Mononuclear cell (primary cell): ENCODE data around the gene NUDC. TPM values are rescaled to one million over a fixed set of nuclear protein-coding genes. Genes with fewer than 3 reads are reported as not detected.
"Not testable (repeated sequence)": the region's sequence is repeated elsewhere in the genome, so short reads cannot be mapped to it uniquely, and the experiment has no call there.

Source experiments
- H3K27me3 ChIP-seq: 2 replicates; pipeline ENCODE4 v1.6.0; 2011; ENCODE audit warnings: low read length, control low read depth; ENCODE audit not compliant: insufficient read depth
- H3K4me1 ChIP-seq: 2 replicates; pipeline ENCODE4 v1.5.1; 2011; ENCODE audit warnings: mild to moderate bottlenecking, low read length, control low read depth; ENCODE audit not compliant: insufficient read depth
- H3K4me3 ChIP-seq: 2 replicates; pipeline ENCODE4 v1.5.1; 2011; ENCODE audit warnings: mild to moderate bottlenecking, low read length, moderate library complexity
- H3K9me3 ChIP-seq: 2 replicates; pipeline ENCODE4 v1.5.1; 2011; ENCODE audit warnings: low read depth, mild to moderate bottlenecking, control low read depth, low read length
- total RNA-seq: library from RNA; depleted of rRNA; stranded (reverse); fragments of >200 nt; gene quantifications from one replicate; pipeline ENCODE4 v1.2.3, GENCODE V29; 2012

The NUDC gene
- total RNA-seq, 1 donor, result 8.8 TPM

- no peak overlapping the region for H3K4me3 ChIP-seq
- H3K27me3 ChIP-seq, result no peaks in the 10 kb centered on the region
- H3K4me1 ChIP-seq, result peaks cover 11% of the 10 kb centered on the region
- H3K9me3 ChIP-seq, result no peaks in the 10 kb centered on the region
Measured at GRCh38 chr1:26932531-26932930, 11.0 kb downstream of the NUDC start.

- no peaks in the 10 kb centered on the region for H3K27me3 ChIP-seq
- no peak overlapping the region for H3K4me3 ChIP-seq
Measured at GRCh38 chr1:26936823-26937222, 15.3 kb downstream of the NUDC start.

GRCh38 chr1:26938004-26938658 is 16.6 kb downstream of the NUDC start:
- H3K9me3 ChIP-seq, result no peaks in the 10 kb centered on the region
- no peaks in the 10 kb centered on the region for H3K27me3 ChIP-seq
- H3K4me3 ChIP-seq, result no peak overlapping the region
- no peaks in the 10 kb centered on the region for H3K4me1 ChIP-seq

More at GRCh38 chr1:26936823-26937222, 15.3 kb downstream of the NUDC start:
- Histone ChIP-seq H3K9me3 (no peaks in the 10 kb centered on the region), H3K4me1 (peaks cover 11% of the 10 kb centered on the region)

GRCh38 chr1:26938659-26939025 is 17.1 kb downstream of the NUDC start:
- H3K4me3 ChIP-seq, result no peak overlapping the region
- no peaks in the 10 kb centered on the region for H3K9me3 ChIP-seq
- no peaks in the 10 kb centered on the region for H3K27me3 ChIP-seq
- no peaks in the 10 kb centered on the region for H3K4me1 ChIP-seq

- Histone ChIP-seq H3K4me3 (no peak overlapping the region), H3K4me1 (no peaks in the 10 kb centered on the region), H3K27me3 (no peaks in the 10 kb centered on the region)
Measured at GRCh38 chr1:26941311-26941710, 19.8 kb downstream of the NUDC start.

GRCh38 chr1:26942656-26943055 is 21.1 kb downstream of the NUDC start:
- no peaks in the 10 kb centered on the region for H3K4me1 ChIP-seq
- H3K4me3 ChIP-seq, result no peak overlapping the region
- no peaks in the 10 kb centered on the region for H3K27me3 ChIP-seq
- H3K9me3 ChIP-seq, result no peaks in the 10 kb centered on the region

More at GRCh38 chr1:26941311-26941710, 19.8 kb downstream of the NUDC start:
- no peaks in the 10 kb centered on the region for H3K9me3 ChIP-seq

GRCh38 chr1:26945138-26945537 is 23.6 kb downstream of the NUDC start:
- Histone ChIP-seq H3K4me3 (no peak overlapping the region), H3K27me3 (no peaks in the 10 kb centered on the region), H3K9me3 (no peaks in the 10 kb centered on the region), H3K4me1 (no peaks in the 10 kb centered on the region)

- Histone ChIP-seq H3K4me1 (no peaks in the 10 kb centered on the region), H3K27me3 (no peaks in the 10 kb centered on the region), H3K9me3 (no peaks in the 10 kb centered on the region), H3K4me3 (no peak overlapping the region)
Measured at GRCh38 chr1:26945728-26946127, 24.2 kb downstream of the NUDC start.

- Histone ChIP-seq H3K4me3 (no peak overlapping the region), H3K9me3 (no peaks in the 10 kb centered on the region), H3K4me1 (no peaks in the 10 kb centered on the region), H3K27me3 (no peaks in the 10 kb centered on the region)
Measured at GRCh38 chr1:26946270-26946669, 24.7 kb downstream of the NUDC start.

GRCh38 chr1:26948725-26949057 is 27.1 kb downstream of the NUDC start:
- not testable (repeated sequence) for H3K9me3 ChIP-seq, H3K4me3 ChIP-seq, H3K27me3 ChIP-seq, H3K4me1 ChIP-seq

GRCh38 chr1:26949266-26949925 is 27.9 kb downstream of the NUDC start:
- no peak overlapping the region for H3K4me3 ChIP-seq
- no peaks in the 10 kb centered on the region for H3K4me1 ChIP-seq
- no peaks in the 10 kb centered on the region for H3K9me3 ChIP-seq
- no peaks in the 10 kb centered on the region for H3K27me3 ChIP-seq

GRCh38 chr1:26949926-26950319 is 28.4 kb downstream of the NUDC start:
- Histone ChIP-seq H3K4me3 (no peak overlapping the region), H3K27me3 (no peaks in the 10 kb centered on the region), H3K4me1 (no peaks in the 10 kb centered on the region), H3K9me3 (no peaks in the 10 kb centered on the region)

- Histone ChIP-seq H3K27me3 (no peaks in the 10 kb centered on the region), H3K4me3 (no peak overlapping the region), H3K4me1 (no peaks in the 10 kb centered on the region), H3K9me3 (no peaks in the 10 kb centered on the region)
Measured at GRCh38 chr1:26950602-26951001, 29.1 kb downstream of the NUDC start.

- no peaks in the 10 kb centered on the region for H3K9me3 ChIP-seq
- no peaks in the 10 kb centered on the region for H3K4me1 ChIP-seq
- H3K4me3 ChIP-seq, result no peak overlapping the region
- no peaks in the 10 kb centered on the region for H3K27me3 ChIP-seq
Measured at GRCh38 chr1:26951216-26951615, 29.7 kb downstream of the NUDC start.

- Histone ChIP-seq H3K4me3 (no peak overlapping the region), H3K4me1 (no peaks in the 10 kb centered on the region), H3K27me3 (no peaks in the 10 kb centered on the region), H3K9me3 (no peaks in the 10 kb centered on the region)
Measured at GRCh38 chr1:26951821-26952497, 30.4 kb downstream of the NUDC start.

- H3K4me1 ChIP-seq, result no peaks in the 10 kb centered on the region
Measured at GRCh38 chr1:26953374-26953773, 31.8 kb downstream of the NUDC start.

More at GRCh38 chr1:26953374-26953773, 31.8 kb downstream of the NUDC start:
- Histone ChIP-seq H3K9me3 (no peaks in the 10 kb centered on the region), H3K4me3 (no peak overlapping the region), H3K27me3 (peaks cover under 1% of the 10 kb centered on the region)
